GM12872 (cell line): ENCODE results near the gene KIRREL3.

Source experiments
- TF ChIP-seq, protein P1 (sequence below): IDR thresholded peaks from 3 replicates; pipeline ENCODE4 v1.5.1; 2011; ENCODE audit warnings: low read depth, mild to moderate bottlenecking, low read length, moderate library complexity; ENCODE audit not compliant: insufficient read depth

Gene KIRREL3

GRCh38 chr11:126464796-126465195 lies 535.8 kb downstream of the KIRREL3 start:
- TF ChIP-seq, protein P1, sequence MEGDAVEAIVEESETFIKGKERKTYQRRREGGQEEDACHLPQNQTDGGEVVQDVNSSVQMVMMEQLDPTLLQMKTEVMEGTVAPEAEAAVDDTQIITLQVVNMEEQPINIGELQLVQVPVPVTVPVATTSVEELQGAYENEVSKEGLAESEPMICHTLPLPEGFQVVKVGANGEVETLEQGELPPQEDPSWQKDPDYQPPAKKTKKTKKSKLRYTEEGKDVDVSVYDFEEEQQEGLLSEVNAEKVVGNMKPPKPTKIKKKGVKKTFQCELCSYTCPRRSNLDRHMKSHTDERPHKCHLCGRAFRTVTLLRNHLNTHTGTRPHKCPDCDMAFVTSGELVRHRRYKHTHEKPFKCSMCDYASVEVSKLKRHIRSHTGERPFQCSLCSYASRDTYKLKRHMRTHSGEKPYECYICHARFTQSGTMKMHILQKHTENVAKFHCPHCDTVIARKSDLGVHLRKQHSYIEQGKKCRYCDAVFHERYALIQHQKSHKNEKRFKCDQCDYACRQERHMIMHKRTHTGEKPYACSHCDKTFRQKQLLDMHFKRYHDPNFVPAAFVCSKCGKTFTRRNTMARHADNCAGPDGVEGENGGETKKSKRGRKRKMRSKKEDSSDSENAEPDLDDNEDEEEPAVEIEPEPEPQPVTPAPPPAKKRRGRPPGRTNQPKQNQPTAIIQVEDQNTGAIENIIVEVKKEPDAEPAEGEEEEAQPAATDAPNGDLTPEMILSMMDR: no peak

GRCh38 chr11:126462422-126462821 lies 538.1 kb downstream of the KIRREL3 start:
- TF ChIP-seq, protein P1: no peak

DNA sequence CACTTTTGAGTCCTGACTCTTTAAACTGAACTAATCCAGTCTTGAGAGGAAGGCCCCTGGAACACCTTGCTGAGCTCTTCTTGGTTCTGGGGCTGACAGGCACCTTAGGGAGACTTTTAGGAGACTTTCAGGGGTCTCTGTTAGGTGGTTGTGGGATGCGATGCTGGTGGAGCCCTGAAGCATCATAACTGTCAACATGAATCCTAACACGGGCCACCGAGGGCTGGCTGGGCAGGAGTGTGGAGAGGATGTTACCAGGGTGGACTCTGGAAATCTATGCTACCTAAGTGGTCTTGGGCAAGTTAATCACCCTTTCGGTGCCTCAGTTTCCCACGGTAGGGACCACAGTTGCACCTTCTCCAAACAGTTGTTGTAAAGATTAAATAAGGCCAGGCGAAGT lies 538.6 kb downstream of the KIRREL3 start:
- TF ChIP-seq, protein P1: no peak

DNA sequence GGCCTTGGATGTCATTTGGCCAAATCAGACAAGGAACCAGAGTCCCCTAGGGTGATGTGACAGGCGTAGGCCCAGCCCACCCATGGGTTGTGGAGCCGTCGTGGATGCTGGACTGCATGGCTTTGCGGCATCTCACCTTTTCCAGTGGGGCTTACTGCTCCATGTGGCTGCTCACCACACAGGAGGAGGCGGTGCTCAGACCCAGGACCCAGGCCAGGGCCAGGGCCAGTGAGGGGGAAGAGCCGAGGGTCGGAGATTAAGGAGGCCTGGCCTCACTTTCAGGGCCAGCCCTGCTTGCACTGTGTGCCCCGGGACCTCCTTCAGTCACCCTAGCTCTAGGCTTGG lies 539.5 kb downstream of the KIRREL3 start:
- TF ChIP-seq, protein P1: no peak

DNA sequence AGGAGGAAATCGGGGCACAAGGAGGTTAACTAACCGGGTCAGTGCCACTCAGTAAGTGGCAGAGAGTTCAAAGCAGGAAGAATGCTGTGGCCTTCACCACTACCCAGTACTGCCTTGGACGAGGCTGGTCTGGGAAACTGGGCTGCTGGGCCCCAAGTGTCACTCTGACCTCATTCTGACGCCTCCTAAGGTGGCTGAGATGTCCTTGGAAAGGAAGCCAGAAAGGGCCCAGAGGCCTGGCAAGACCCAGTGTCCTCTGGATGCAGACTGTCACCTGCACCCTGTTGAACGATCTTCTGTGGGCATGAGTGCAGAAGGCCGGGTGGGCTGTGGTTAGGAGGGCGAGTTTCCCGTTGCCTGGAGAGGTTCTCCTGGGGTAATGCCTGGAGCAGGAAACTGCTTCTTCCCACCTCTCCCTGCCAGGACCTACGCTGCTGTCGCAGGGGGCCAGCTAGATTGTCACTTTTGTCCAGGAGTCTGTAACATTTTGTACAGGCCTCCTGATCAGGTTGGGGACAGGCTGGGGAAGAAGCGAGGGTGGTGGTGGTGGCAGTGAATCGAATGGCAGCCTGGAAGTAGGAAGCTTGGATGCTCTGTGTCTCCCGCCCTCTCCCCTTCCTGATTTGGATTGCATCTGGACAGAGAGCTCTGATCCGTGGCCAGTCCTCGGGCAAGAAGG lies 540.0 kb downstream of the KIRREL3 start:
- TF ChIP-seq, protein P1: no peak

DNA sequence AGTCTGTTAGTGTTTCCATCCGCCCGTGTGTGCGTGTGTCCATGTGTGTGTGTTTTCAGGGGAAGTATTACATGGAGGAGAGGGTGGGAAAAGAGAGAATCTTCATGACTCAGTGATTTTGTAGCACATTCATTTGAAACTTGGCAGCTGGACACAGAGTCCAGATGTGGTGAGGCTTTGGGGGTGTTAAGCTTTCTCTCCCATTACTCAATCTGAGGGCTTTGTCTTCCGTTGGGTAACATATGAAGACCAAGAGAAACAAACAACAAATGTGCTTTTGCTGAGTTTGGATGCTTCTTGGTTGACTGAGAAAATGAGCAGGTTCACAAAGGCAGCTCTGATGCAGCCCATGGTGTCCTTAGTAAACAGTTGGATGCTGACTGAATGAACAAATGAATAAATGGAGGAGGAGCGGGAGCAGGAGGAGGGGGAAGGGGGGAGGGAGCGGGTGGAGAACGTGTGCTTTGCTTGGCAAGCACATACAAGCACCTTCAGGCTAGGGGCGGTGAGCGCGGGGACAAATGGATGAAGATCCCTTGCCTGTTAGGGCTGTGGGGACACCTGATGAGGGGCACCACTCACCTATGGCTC lies 540.8 kb downstream of the KIRREL3 start:
- TF ChIP-seq, protein P1: no peak

GRCh38 chr11:126457817-126458216 lies 542.8 kb downstream of the KIRREL3 start:
- TF ChIP-seq, protein P1: no peak
